A673 (cell line): ENCODE data around the gene ADCY6.

Source experiments
- EZH2 ChIP-seq: fragments of 200-600 bp; sonication (generic); IDR thresholded peaks from 2 replicates; pipeline ENCODE4 v1.6.1; 2017; ENCODE audit warnings: borderline replicate concordance, low read depth, mild to moderate bottlenecking, mixed read lengths, antibody characterized with exemption, low read length; ENCODE audit not compliant: poor library complexity, severe bottlenecking
- TF ChIP-seq, protein P1 (sequence below): fragments of 300-800, 200-600 bp; sonication (generic); conservative IDR thresholded peaks from 2 replicates; pipeline ENCODE4 v1.5.1; 2017; ENCODE audit warnings: low read depth, mild to moderate bottlenecking, antibody characterized with exemption, low read length, moderate library complexity, mixed read lengths

DNA sequence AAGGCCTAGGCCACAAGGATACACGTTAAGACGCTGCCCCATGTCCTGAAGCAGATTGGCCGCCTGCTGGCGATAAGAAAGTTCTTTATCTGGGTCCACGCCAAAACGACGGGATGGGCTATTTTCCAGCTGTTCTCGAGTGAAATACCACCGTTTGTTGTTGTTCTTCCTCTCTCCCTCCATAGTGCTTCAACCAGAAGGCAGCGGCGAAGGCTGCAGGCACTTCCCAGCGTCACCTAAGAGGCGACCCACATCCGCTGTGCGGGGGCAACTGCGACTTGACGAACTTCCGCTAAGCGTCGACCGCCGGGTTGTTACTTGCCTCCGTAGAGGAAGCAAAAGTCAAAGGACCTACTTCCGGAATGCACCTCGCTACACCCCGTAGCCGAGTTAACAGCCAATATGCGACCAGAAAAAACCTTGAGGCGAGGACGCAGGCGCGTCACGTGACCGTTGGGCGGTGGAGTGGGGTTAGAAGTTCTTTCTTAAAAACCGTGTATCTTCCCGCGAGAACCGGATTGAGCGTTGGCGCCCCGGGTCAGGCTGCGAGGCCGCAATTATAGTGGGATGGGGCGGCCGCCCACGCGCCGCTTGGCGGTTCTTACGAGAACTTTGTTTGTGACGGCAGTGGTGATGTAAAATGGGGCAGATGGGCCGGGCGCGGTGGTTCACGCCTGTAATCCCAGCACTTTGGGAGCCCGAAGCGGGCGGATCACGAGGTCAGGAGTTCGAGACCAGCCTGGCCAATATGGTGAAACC is 72.2 kb downstream of the ADCY6 start, which contains the start of gene CCNT1:
- TF ChIP-seq, protein P1, sequence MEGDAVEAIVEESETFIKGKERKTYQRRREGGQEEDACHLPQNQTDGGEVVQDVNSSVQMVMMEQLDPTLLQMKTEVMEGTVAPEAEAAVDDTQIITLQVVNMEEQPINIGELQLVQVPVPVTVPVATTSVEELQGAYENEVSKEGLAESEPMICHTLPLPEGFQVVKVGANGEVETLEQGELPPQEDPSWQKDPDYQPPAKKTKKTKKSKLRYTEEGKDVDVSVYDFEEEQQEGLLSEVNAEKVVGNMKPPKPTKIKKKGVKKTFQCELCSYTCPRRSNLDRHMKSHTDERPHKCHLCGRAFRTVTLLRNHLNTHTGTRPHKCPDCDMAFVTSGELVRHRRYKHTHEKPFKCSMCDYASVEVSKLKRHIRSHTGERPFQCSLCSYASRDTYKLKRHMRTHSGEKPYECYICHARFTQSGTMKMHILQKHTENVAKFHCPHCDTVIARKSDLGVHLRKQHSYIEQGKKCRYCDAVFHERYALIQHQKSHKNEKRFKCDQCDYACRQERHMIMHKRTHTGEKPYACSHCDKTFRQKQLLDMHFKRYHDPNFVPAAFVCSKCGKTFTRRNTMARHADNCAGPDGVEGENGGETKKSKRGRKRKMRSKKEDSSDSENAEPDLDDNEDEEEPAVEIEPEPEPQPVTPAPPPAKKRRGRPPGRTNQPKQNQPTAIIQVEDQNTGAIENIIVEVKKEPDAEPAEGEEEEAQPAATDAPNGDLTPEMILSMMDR: no peak
- TF ChIP-seq EZH2: no peak
